GM10266 (cell line): Measurements from ENCODE around the gene LMNTD1.
"Not testable (repeated sequence)": the region's sequence is repeated elsewhere in the genome, so short reads cannot be mapped to it uniquely, and the experiment has no call there.

Source experiments
- DNase-seq: peaks from one replicate; pipeline ENCODE4 v3.0.0; 2012; ENCODE audit errors: extremely low spot score
- TF ChIP-seq, protein P1 (sequence below): IDR thresholded peaks from 2 replicates; pipeline ENCODE4 v1.5.1; 2012; ENCODE audit warnings: mild to moderate bottlenecking, low read depth; ENCODE audit not compliant: control insufficient read depth, insufficient read depth; ENCODE audit errors: missing control alignments

The LMNTD1 gene

DNA sequence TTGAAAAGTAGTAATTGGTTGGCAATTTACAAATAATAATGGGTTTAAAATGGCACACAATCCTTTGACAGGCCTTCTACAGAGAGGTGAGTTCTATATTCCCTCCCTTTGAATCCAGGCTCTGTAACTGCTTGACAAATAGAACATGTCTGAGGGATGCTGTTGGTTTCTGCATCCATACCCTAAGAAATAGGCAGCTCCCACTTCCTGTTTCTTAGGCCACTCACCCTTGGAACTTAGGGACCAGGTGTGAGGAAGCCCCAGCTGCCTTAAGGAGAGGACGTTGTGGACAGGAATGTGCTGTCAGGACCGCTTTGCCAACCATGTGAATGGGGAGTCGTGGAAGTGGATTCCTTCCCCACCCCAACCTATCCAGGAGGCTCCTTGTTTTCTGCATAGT is 59.4 kb downstream of the LMNTD1 start:
- TF ChIP-seq, protein P1, sequence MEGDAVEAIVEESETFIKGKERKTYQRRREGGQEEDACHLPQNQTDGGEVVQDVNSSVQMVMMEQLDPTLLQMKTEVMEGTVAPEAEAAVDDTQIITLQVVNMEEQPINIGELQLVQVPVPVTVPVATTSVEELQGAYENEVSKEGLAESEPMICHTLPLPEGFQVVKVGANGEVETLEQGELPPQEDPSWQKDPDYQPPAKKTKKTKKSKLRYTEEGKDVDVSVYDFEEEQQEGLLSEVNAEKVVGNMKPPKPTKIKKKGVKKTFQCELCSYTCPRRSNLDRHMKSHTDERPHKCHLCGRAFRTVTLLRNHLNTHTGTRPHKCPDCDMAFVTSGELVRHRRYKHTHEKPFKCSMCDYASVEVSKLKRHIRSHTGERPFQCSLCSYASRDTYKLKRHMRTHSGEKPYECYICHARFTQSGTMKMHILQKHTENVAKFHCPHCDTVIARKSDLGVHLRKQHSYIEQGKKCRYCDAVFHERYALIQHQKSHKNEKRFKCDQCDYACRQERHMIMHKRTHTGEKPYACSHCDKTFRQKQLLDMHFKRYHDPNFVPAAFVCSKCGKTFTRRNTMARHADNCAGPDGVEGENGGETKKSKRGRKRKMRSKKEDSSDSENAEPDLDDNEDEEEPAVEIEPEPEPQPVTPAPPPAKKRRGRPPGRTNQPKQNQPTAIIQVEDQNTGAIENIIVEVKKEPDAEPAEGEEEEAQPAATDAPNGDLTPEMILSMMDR = no peak
- DNase-seq = no peak

DNA sequence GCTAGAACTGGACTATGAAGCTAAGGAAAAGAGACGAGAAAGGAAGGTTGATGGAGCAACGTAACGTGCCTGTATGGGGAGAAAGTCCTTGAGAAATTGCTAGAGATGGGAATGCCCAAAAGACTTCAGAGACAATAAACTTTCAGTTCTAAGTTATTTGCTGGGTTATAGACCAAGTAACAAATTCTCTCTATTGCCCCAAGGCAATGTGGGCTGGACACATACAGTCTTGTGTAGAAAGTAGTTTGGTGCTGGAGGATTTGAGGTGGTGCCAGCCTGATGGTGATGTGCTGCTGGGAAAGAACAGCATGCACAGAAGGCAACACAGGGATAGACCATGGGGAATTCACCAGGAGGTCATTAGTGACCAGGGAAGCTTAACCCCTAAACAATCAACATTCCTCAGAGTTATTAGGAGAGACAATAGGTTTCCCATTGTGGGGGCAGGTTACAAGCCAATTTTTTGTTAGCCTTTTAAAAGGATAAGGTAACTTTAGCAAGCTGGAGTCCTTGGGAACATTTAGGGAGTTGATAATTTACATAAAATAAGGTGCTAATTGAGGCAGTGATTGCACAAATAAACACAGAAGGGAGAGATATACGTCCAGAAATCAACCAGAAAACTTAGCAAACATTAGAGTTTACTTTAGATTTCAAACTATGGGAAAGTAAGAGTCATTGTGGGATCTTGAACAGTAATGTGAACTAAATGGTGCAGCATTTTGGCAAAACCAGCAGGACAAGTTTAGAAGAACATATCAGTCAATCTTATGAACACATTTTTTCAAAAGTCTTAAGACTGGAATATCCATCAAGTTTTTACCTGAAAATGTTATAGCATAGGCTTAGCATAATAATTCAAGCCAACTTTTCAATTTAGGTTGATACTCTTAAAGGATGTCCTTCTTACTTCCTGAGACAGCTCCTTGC is 61.4 kb downstream of the LMNTD1 start:
- no peak for DNase-seq

DNA sequence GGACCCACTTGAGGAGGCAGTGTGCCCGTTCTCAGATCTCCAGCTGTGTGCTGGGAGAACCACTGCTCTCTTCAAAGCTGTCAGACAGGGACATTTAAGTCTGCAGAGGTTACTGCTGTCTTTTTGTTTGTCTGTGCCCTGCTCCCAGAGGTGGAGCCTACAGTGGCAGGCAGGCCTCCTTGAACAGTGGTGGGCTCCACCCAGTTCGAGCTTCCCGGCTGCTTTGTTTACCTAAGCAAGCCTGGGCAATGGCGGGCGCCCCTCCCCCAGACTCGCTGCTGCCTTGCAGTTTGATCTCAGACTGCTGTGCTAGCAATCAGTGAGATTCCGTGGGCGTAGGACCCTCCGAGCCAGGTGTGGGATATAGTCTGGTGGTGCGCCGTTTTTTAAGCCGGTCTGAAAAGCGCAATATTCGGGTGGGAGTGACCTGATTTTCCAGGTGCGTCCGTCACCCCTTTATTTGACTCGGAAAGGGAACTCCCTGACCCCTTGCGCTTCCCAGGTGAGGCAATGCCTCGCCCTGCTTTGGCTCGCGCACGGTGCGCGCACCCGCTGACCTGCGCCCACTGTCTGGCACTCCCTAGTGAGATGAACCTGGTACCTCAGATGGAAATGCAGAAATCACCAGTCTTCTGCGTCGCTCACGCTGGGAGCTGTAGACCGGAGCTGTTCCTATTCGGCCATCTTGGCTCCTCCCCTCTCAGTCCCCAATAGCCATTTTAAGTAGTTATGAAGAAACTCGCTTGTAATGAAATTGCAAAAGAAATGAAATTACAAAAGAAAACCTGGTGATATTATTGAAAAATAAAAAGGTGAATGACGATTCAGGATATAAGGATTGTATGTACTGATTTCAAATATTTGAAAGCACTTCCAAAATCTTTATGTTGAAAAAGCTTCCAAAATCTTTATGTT is 63.9 kb downstream of the LMNTD1 start:
- not testable (repeated sequence) for DNase-seq

More for the DNA sequence above, 61.4 kb downstream of the LMNTD1 start:
- TF ChIP-seq, protein P1 = no peak

DNA sequence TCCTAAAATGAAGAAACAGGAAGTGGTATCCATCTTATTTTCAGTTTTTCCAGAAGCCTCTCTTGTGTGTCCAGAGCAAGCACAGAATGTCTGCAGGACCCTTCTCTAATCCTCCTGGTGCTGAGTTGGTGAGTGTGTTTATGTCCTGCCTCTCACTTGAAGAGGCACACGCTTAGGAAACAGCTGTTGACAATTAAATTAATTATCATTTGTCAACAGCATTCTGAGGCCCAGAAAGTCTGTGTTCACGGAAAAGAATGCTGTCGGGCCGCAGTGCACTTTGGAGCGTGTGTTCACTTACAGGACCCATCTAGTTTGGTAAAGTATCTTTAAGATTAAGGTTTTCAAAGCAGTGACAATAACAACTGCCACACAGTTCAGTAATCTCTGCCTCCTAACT is 70.5 kb downstream of the LMNTD1 start:
- TF ChIP-seq, protein P1 = no peak
- DNase-seq = no peak

DNA sequence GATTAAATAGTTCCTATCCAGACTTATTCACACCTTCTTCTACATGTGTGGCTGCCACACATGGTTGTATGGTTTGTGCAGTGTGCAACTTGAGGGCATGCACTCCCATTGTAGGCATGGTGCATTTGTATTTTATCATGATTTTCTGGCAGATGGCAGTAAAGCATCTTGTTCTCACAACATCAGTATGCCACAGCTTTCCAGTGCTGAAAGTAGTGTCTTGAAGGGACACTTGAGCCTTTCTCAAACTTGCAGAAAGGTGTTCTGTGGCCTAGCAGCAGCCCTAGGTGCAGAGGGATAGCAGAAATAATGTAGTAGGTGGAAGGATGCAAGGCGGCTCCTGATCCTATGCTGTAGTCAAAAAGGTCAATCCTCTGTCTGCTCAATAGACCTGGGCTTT is 72.9 kb downstream of the LMNTD1 start:
- TF ChIP-seq, protein P1 = no peak
- DNase-seq = no peak

DNA sequence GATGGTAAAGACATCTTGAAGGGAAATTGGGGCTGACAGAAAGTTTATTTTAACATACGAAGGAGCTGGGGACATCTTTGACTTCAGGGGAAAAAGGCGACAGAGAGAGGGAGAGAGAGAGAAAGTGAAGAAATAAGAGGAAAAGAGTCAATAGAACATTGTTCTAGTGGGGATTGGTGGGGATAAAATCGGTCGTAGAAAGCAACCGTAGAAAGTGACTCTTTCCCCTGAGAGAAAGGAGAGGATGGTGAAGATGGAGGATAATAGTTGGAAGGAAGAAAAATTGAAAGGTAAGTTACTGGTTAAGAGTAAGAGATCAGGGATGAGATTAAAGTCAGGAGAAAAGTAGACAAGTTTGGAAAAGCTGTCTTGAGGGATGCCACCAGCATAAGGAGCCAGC is 75.9 kb downstream of the LMNTD1 start:
- DNase-seq = no peak
- TF ChIP-seq, protein P1 = no peak

DNA sequence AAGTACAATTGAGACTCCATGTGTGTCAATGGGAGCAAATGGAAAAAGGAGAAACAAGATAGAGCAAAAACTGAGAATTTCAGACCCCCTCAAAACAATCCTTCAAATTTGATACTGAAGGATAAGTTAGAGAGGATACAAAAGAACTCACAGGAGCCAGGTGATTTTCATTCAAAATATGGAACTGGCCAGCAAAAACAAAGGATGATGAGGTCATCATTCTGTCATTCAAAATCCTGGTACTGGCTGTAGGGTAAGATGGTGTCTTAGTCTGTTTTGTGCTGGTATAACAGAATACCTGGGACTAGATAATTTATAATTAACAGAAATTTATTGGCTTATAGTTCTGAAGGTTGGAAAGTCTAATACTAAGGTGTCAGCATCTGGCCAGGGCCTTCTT is 80.6 kb downstream of the LMNTD1 start:
- TF ChIP-seq, protein P1 = no peak
- DNase-seq = no peak
